Mesenchymal stem cell (in vitro differentiated cells and primary cell): ENCODE data around the gene CCT6A.
"Not testable (repeated sequence)": the region's sequence is repeated elsewhere in the genome, so short reads cannot be mapped to it uniquely, and the experiment has no call there.

ENCODE experiments used
- DNase-seq: peaks from one replicate; pipeline ENCODE4 v3.0.0-alpha.2; 2013
- H2AFZ ChIP-seq: one replicate; pipeline ENCODE4 v1.6.1; 2013; ENCODE audit warnings: low read depth, mild to moderate bottlenecking, control low read depth, inconsistent platforms, low read length, moderate library complexity
- H2AK5ac ChIP-seq: 2 replicates; pipeline ENCODE4 v1.6.1; 2013; ENCODE audit warnings: low read length, moderate library complexity, mild to moderate bottlenecking, inconsistent platforms; ENCODE audit not compliant: severe bottlenecking
- H2BK120ac ChIP-seq: one replicate; pipeline ENCODE4 v1.6.1; 2013; ENCODE audit warnings: low read depth, mild to moderate bottlenecking, inconsistent platforms, low read length, moderate library complexity
- H2BK12ac ChIP-seq, 2 experiments: one replicate each; pipeline ENCODE4 v1.6.1; 2013; ENCODE audit warnings: inconsistent platforms in 2 of 2, low read length in 2 of 2, mild to moderate bottlenecking in 2 of 2, moderate library complexity in 2 of 2, control low read depth in 1 of 2
- H2BK15ac ChIP-seq: one replicate; pipeline ENCODE4 v1.6.1; 2013; ENCODE audit warnings: mild to moderate bottlenecking, low read depth, inconsistent platforms; ENCODE audit not compliant: poor library complexity, severe bottlenecking
- H2BK5ac ChIP-seq: 2 replicates; pipeline ENCODE4 v1.6.1; 2013; ENCODE audit warnings: low read depth, mild to moderate bottlenecking, low read length, control low read depth, inconsistent platforms; ENCODE audit not compliant: poor library complexity, severe bottlenecking
- H3K14ac ChIP-seq, 2 experiments: one replicate each; pipeline ENCODE4 v1.6.1; 2013; ENCODE audit warnings: inconsistent platforms in 2 of 2, low read length in 2 of 2, control low read depth in 1 of 2, mild to moderate bottlenecking in 1 of 2, moderate library complexity in 1 of 2
- H3K18ac ChIP-seq, 2 experiments: one replicate each; pipeline ENCODE4 v1.6.1; 2013; ENCODE audit warnings: inconsistent platforms in 2 of 2, low read length in 2 of 2, control low read depth in 1 of 2, low read depth in 1 of 2, mild to moderate bottlenecking in 1 of 2
- H3K23ac ChIP-seq, 2 experiments: one replicate each; pipeline ENCODE4 v1.6.1; 2013; ENCODE audit warnings: inconsistent platforms in 2 of 2, low read length in 2 of 2, mild to moderate bottlenecking in 2 of 2, moderate library complexity in 2 of 2, control low read depth in 1 of 2
- H3K27ac ChIP-seq: 2 replicates; pipeline ENCODE4 v1.5.1; 2013; ENCODE audit warnings: mild to moderate bottlenecking, moderate library complexity, low read length, control low read depth, inconsistent platforms; ENCODE audit not compliant: poor library complexity, severe bottlenecking
- H3K27me3 ChIP-seq, 2 experiments: 2 replicates each; pipeline versions ENCODE4 v1.6.1 to v1.7.0; 2013; ENCODE audit warnings: low read length in 2 of 2, mild to moderate bottlenecking in 2 of 2, moderate library complexity in 2 of 2, control low read depth in 1 of 2, inconsistent platforms in 1 of 2; ENCODE audit not compliant: control insufficient read depth in 1 of 2, insufficient read depth in 1 of 2
- H3K36me3 ChIP-seq, 2 experiments: 2 replicates each; pipeline versions ENCODE4 v1.6.1 to v1.7.0; 2013; ENCODE audit warnings: low read length in 2 of 2, control low read depth in 1 of 2, inconsistent platforms in 1 of 2, low read depth in 1 of 2, mild to moderate bottlenecking in 1 of 2; ENCODE audit not compliant: insufficient read depth in 2 of 2, control insufficient read depth in 1 of 2
- H3K4ac ChIP-seq, 2 experiments: one replicate each; pipeline ENCODE4 v1.6.1; 2013; ENCODE audit warnings: inconsistent platforms in 2 of 2, low read length in 2 of 2, mild to moderate bottlenecking in 2 of 2, moderate library complexity in 2 of 2, control low read depth in 1 of 2, low read depth in 1 of 2
- H3K4me1 ChIP-seq: 2 replicates; pipeline ENCODE4 v1.6.1; 2013; ENCODE audit warnings: low read depth, low read length, control low read depth; ENCODE audit not compliant: control insufficient read depth, insufficient read depth
- H3K4me2 ChIP-seq: 2 replicates; pipeline ENCODE4 v1.6.1; 2013; ENCODE audit warnings: low read length, mild to moderate bottlenecking, inconsistent platforms; ENCODE audit not compliant: poor library complexity, severe bottlenecking
- H3K4me3 ChIP-seq, 2 experiments: 2 replicates each; pipeline versions ENCODE4 v1.5.1 to v1.7.0; 2013; ENCODE audit warnings: low read length in 2 of 2, mild to moderate bottlenecking in 2 of 2, control low read depth in 1 of 2, low read depth in 1 of 2; ENCODE audit not compliant: insufficient read depth in 1 of 2
- H3K79me1 ChIP-seq: replicated peaks from 2 replicates; pipeline ENCODE4 v1.6.1; 2013; ENCODE audit warnings: mild to moderate bottlenecking, control low read depth, low read length, inconsistent platforms; ENCODE audit not compliant: poor library complexity, severe bottlenecking
- H3K9ac ChIP-seq: 2 replicates; pipeline ENCODE4 v1.7.0; 2013; ENCODE audit warnings: mild to moderate bottlenecking, low read length, moderate library complexity
- H3K9me3 ChIP-seq: 2 replicates; pipeline ENCODE4 v1.7.0; 2013; ENCODE audit warnings: mild to moderate bottlenecking, low read length; ENCODE audit not compliant: control insufficient read depth
- H4K8ac ChIP-seq: one replicate; pipeline ENCODE4 v1.6.1; 2013; ENCODE audit warnings: inconsistent platforms, mild to moderate bottlenecking, low read length, moderate library complexity
- H4K91ac ChIP-seq: one replicate; pipeline ENCODE4 v1.6.1; 2013; ENCODE audit warnings: mild to moderate bottlenecking, low read length, inconsistent platforms
- WGBS: methylation state at CpG from one replicate; pipeline ENCODE4 v1.1.7; 2013; ENCODE audit warnings: mixed read lengths; 5-methylcytosine and 5-hydroxymethylcytosine counted together

Gene CCT6A

DNA sequence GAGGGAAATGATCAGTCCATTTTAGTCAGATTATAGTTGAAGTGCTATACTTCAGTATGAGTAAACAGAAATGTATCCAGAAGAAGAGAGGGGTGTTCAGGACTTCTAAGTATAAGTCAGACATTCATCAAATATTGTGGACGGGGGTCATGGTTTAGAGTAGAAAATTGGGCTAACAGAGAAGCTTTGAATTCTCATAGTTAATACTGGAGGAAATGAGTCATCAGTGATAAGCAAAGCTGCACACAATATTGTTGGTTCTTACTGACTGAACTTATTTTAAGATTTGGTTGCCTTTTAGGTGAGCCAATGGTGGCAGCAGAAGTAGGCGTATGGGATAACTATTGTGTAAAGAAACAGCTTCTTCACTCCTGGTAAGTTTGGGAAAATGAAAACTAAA is 10.8 kb downstream of the CCT6A start:
- Histone ChIP-seq H3K23ac (no peak overlapping the region), H2AK5ac (no peak overlapping the region), H3K27me3 (no peaks in the 10 kb centered on the region), H3K4me1 (peaks cover 4% of the 10 kb centered on the region), H3K4me2 (no peak overlapping the region), H3K14ac (no peak overlapping the region), H2BK15ac (no peak overlapping the region), H3K9me3 (no peaks in the 10 kb centered on the region), H2BK5ac (no peak overlapping the region), H4K91ac (no peak overlapping the region), H3K9ac (peak overlapping the region; percentile 97), H3K36me3 (peaks cover 11 to 68% of the 10 kb centered on the region in 2 experiments), H2BK12ac (no peak overlapping the region), H3K4me3 (no peak overlapping the region), H3K18ac (no peak overlapping the region), H2BK120ac (no peak overlapping the region), H2AFZ (no peak overlapping the region), H3K4ac (no peak overlapping the region), H3K27ac (peak overlapping the region; percentile 72), H4K8ac (no peak overlapping the region), H3K79me1 (peaks cover 5% of the 10 kb centered on the region)
- 31% methylated on average over 2 of the region's 2 CpGs for WGBS
- DNase-seq = peak; percentile 81

GRCh38 chr7:56063500-56063881 is 11.9 kb downstream of the CCT6A start:
- no peak for DNase-seq
- H3K36me3 ChIP-seq = peaks cover 10 to 64% of the 10 kb centered on the region in 2 experiments
- no peaks in the 10 kb centered on the region for H3K9me3 ChIP-seq
- H2BK120ac ChIP-seq = no peak overlapping the region
- no peak overlapping the region for H2BK15ac ChIP-seq
- peak overlapping the region in 1 of 2 experiments; percentile 96 for H3K4me3 ChIP-seq
- H4K8ac ChIP-seq = no peak overlapping the region
- no peak overlapping the region for H3K4me2 ChIP-seq
- peak overlapping the region; percentile 82 for H3K27ac ChIP-seq
- peak overlapping the region in 1 of 2 experiments; percentile 57 for H3K18ac ChIP-seq
- H3K14ac ChIP-seq = no peak overlapping the region
- H4K91ac ChIP-seq = no peak overlapping the region
- no peak overlapping the region for H3K4ac ChIP-seq
- WGBS = 85% methylated on average over 7 of the region's 7 CpGs
- H3K27me3 ChIP-seq = no peaks in the 10 kb centered on the region
- H3K23ac ChIP-seq = no peak overlapping the region
- no peak overlapping the region for H2BK5ac ChIP-seq
- H3K4me1 ChIP-seq = peaks cover 5% of the 10 kb centered on the region
- H2BK12ac ChIP-seq = peak overlapping the region in 1 of 2 experiments; percentile 69
- H2AFZ ChIP-seq = no peak overlapping the region
- H3K9ac ChIP-seq = peak overlapping the region; percentile 97
- H2AK5ac ChIP-seq = no peak overlapping the region
- peaks cover 6% of the 10 kb centered on the region for H3K79me1 ChIP-seq

DNA sequence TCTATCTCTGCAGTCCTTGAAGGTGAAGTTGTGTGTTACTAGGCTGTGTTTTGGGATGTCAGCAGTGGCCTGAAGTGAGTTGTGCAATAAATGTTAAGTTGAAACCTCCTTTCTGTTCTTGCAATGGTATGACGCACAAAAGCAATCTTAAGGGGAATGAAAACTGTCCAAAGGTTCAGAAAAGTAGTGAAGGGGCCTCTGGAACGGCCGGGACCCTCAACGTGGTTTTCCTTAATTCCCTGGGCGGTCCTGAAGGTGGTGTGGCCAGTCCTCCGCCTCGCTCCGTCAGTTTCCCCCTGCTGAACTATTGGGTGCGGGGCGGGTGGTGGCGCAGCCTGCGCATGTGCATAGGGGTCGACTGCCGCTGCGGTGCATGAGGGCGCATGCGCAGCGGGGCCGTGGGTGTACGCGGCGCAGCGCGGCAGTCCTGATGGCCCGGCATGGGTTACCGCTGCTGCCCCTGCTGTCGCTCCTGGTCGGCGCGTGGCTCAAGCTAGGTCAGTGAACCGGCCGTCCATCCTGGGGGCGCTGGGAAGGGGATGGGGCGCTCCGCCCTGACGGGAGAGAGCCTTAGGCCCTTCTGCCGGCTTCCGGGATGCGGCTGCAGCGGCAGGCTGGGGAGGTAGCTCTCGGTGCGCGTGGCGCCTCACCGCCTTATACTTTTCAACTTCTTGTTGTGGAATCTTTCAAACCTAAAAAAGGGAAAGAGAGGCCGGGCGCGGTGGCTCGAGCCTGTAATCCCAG is 12.5 kb downstream of the CCT6A start, which contains the start of gene SUMF2:
TSS of gene SUMF2 (plus strand) at position 405 of the 744 bp plus-strand sequence. CDS start at position 431, 26 bp downstream.
- H2BK15ac ChIP-seq = peak within 1 kb of the TSS; percentile 26
- peak within 1 kb of the TSS; percentile 88 to 91 for H3K18ac ChIP-seq
- H2AFZ ChIP-seq = peak within 1 kb of the TSS; percentile 66
- peaks cover 5% of the 10 kb centered on the region for H3K4me1 ChIP-seq
- H4K91ac ChIP-seq = peak within 1 kb of the TSS; percentile 91
- 2% methylated on average over 34 of the region's 49 CpGs for WGBS
- H2AK5ac ChIP-seq = peak within 1 kb of the TSS; percentile 46
- H3K9me3 ChIP-seq = no peaks in the 10 kb centered on the region
- H3K14ac ChIP-seq = peak within 1 kb of the TSS in 1 of 2 experiments; percentile 73
- peak within 1 kb of the TSS; percentile 85 for H3K27ac ChIP-seq
- peak within 1 kb of the TSS in 1 of 2 experiments; percentile 75 for H3K23ac ChIP-seq
- peak within 1 kb of the TSS; percentile 71 for H3K4me2 ChIP-seq
- H3K4me3 ChIP-seq = peak within 1 kb of the TSS; percentile 78 to 96
- H2BK12ac ChIP-seq = peak within 1 kb of the TSS in 1 of 2 experiments; percentile 69
- H2BK120ac ChIP-seq = peak within 1 kb of the TSS; percentile 73
- H3K79me1 ChIP-seq = peaks cover 8% of the 10 kb centered on the region
- H3K27me3 ChIP-seq = no peaks in the 10 kb centered on the region
- H2BK5ac ChIP-seq = peak within 1 kb of the TSS; percentile 22
- peak within 1 kb of the TSS; percentile 97 for H3K9ac ChIP-seq
- H4K8ac ChIP-seq = peak within 1 kb of the TSS; percentile 35
- peak within 1 kb of the TSS; percentile 75 to 83 for H3K4ac ChIP-seq
- DNase-seq = peak; percentile 92
- peaks cover 13 to 63% of the 10 kb centered on the region in 2 experiments for H3K36me3 ChIP-seq

- not testable (repeated sequence) for H3K18ac ChIP-seq, H2BK5ac ChIP-seq, H2BK15ac ChIP-seq, H4K91ac ChIP-seq, H3K14ac ChIP-seq, H3K4me1 ChIP-seq, H3K4me3 ChIP-seq, H3K27me3 ChIP-seq, H4K8ac ChIP-seq, H3K9ac ChIP-seq, H2AK5ac ChIP-seq, H2AFZ ChIP-seq, DNase-seq, H2BK120ac ChIP-seq, H3K23ac ChIP-seq, H3K4me2 ChIP-seq, H3K27ac ChIP-seq, H2BK12ac ChIP-seq, H3K4ac ChIP-seq, H3K9me3 ChIP-seq
- Histone ChIP-seq H3K79me1 (peaks cover 14% of the 10 kb centered on the region), H3K36me3 (peaks cover 19 to 60% of the 10 kb centered on the region in 2 experiments)
- 97% methylated on average over 13 of the region's 13 CpGs for WGBS
Observed at GRCh38 chr7:56066376-56066775, 14.8 kb downstream of the CCT6A start.
